ENCODE measurements around the gene ITGB2. TPM values are rescaled to one million over a fixed set of nuclear protein-coding genes. Genes with fewer than 3 reads are reported as not detected.

Gene ITGB2
- total RNA-seq, 2 donors from 2014 or later = 161 to 166 TPM

GRCh38 chr21:44878053-44878982 lies 42.4 kb downstream of the ITGB2 start:
- Histone ChIP-seq H3K4me3 (no peak overlapping the region), H3K9me3 (no peaks in the 10 kb centered on the region), H3K27ac (no peak overlapping the region), H3K4me1 (ENCODE audit: control insufficient read depth in 1 of 2, low read depth in 2 of 2) (peaks cover 10 to 17% of the 10 kb centered on the region in 2 donors), H3K36me3 (no peaks in the 10 kb centered on the region), H3K27me3 (replicated peaks; ENCODE audit: insufficient read depth) (no peaks in the 10 kb centered on the region)
- ATAC-seq (ENCODE audit: insufficient number of reproducible peaks, low FRiP score, low read depth) = no peak
- no peak for TF ChIP-seq CTCF (IDR thresholded peaks at IDR 0.05)
- DNase-seq (ENCODE audit: low spot score) = no peak

- Histone ChIP-seq H3K9me3 (no peaks in the 10 kb centered on the region), H3K27ac (no peak overlapping the region), H3K4me3 (no peak overlapping the region), H3K27me3 (replicated peaks; ENCODE audit: insufficient read depth) (no peaks in the 10 kb centered on the region), H3K4me1 (ENCODE audit: control insufficient read depth in 1 of 2, low read depth in 2 of 2) (peaks cover 10 to 17% of the 10 kb centered on the region in 2 donors), H3K36me3 (no peaks in the 10 kb centered on the region)
- no peak for ATAC-seq (ENCODE audit: insufficient number of reproducible peaks, low FRiP score, low read depth)
- DNase-seq (ENCODE audit: low spot score) = no peak
- TF ChIP-seq CTCF (IDR thresholded peaks at IDR 0.05) = no peak
These were observed 43.7 kb downstream of the ITGB2 start for GRCh38 chr21:44876849-44877575.

GRCh38 chr21:44875316-44875700 lies 45.4 kb downstream of the ITGB2 start:
- Histone ChIP-seq H3K4me1 (ENCODE audit: control insufficient read depth in 1 of 2, low read depth in 2 of 2) (peaks cover 21 to 32% of the 10 kb centered on the region in 2 donors), H3K27me3 (replicated peaks; ENCODE audit: insufficient read depth) (no peaks in the 10 kb centered on the region), H3K36me3 (no peaks in the 10 kb centered on the region), H3K27ac (peak overlapping the region; percentile 98), H3K4me3 (peak overlapping the region; percentile 91), H3K9me3 (no peaks in the 10 kb centered on the region)
- no peak for DNase-seq (ENCODE audit: low spot score)
- no peak for ATAC-seq (ENCODE audit: insufficient number of reproducible peaks, low FRiP score, low read depth)
- TF ChIP-seq CTCF (IDR thresholded peaks at IDR 0.05) = no peak

GRCh38 chr21:44874497-44875315 lies 46.0 kb downstream of the ITGB2 start:
- H3K36me3 ChIP-seq = no peaks in the 10 kb centered on the region
- H3K27me3 ChIP-seq (replicated peaks; ENCODE audit: insufficient read depth) = no peaks in the 10 kb centered on the region
- TF ChIP-seq CTCF (IDR thresholded peaks at IDR 0.05) = no peak
- DNase-seq (ENCODE audit: low spot score) (peak; percentile 23), ATAC-seq (ENCODE audit: insufficient number of reproducible peaks, low FRiP score, low read depth) (no peak)
- peaks cover 24 to 36% of the 10 kb centered on the region in 2 donors for H3K4me1 ChIP-seq (ENCODE audit: control insufficient read depth in 1 of 2, low read depth in 2 of 2)
- peak overlapping the region; percentile 98 for H3K27ac ChIP-seq
- H3K4me3 ChIP-seq = peak overlapping the region; percentile 91
- no peaks in the 10 kb centered on the region for H3K9me3 ChIP-seq

- peak overlapping the region; percentile 91 for H3K4me3 ChIP-seq
- peaks cover 29 to 41% of the 10 kb centered on the region in 2 donors for H3K4me1 ChIP-seq (ENCODE audit: control insufficient read depth in 1 of 2, low read depth in 2 of 2)
- no peak for TF ChIP-seq CTCF (IDR thresholded peaks at IDR 0.05)
- H3K27ac ChIP-seq = peak overlapping the region; percentile 98
- no peaks in the 10 kb centered on the region for H3K9me3 ChIP-seq
- H3K36me3 ChIP-seq = no peaks in the 10 kb centered on the region
- ATAC-seq (ENCODE audit: insufficient number of reproducible peaks, low FRiP score, low read depth) (no peak), DNase-seq (ENCODE audit: low spot score) (no peak)
- H3K27me3 ChIP-seq (replicated peaks; ENCODE audit: insufficient read depth) = no peaks in the 10 kb centered on the region
These were observed 46.5 kb downstream of the ITGB2 start for GRCh38 chr21:44874240-44874496.
